WTC11 (cell line): ENCODE measurements around the gene TEC. TPM values are rescaled to one million over a fixed set of nuclear protein-coding genes. Genes with fewer than 3 reads are reported as not detected.

ENCODE experiments used
- ATAC-seq: fragments of 200-7000 bp; cut with Tn5 transposase; 2 replicates; pipeline ENCODE4 v1.10.0; 2021; ENCODE audit warnings: mild to moderate bottlenecking, moderate library complexity
- CTCF ChIA-PET: fragments of 300-600 bp; sonication (Branson Sonifier 250); formaldehyde crosslinking; loops from one replicate; lab custom pipeline; 2021; ENCODE audit warnings: antibody characterized with exemption; lab: Charles Lee
- POLR2A ChIA-PET: fragments of 350-600 bp; sonication (Branson Sonifier 250); formaldehyde crosslinking; loops from one replicate; lab custom pipeline; 2021; ENCODE audit warnings: antibody characterized with exemption; lab: Charles Lee
- DNase-seq: peaks from one replicate; pipeline ENCODE4 v3.0.0; 2021; ENCODE audit warnings: low spot score
- H3K27ac Mint-ChIP-seq: 2 replicates; pipeline ENCODE4 v1.8.0; 2021; ENCODE audit warnings: mixed read lengths
- H3K27me3 Mint-ChIP-seq: 2 replicates; pipeline ENCODE4 v1.8.0; 2021; ENCODE audit warnings: low read depth, mild to moderate bottlenecking, moderate library complexity, mixed read lengths
- H3K36me3 Mint-ChIP-seq: 2 replicates; pipeline ENCODE4 v1.8.0; 2021; ENCODE audit warnings: mixed read lengths
- H3K4me1 Mint-ChIP-seq: 2 replicates; pipeline ENCODE4 v1.8.0; 2022; ENCODE audit warnings: mixed read lengths
- H3K4me3 Mint-ChIP-seq: 2 replicates; pipeline ENCODE4 v1.8.0; 2021; ENCODE audit warnings: mild to moderate bottlenecking, moderate library complexity, mixed read lengths
- H3K9me3 Mint-ChIP-seq: 2 replicates; pipeline ENCODE4 v1.8.0; 2021; ENCODE audit warnings: mixed read lengths
- AR ChIP-seq: fragments of 250-450 bp; sonication (Bioruptor Pico); IDR thresholded peaks from 2 replicates; pipeline ENCODE4 v1.9.0; 2021; ENCODE audit warnings: mild to moderate bottlenecking
- CDX4 ChIP-seq: fragments of 250-450 bp; sonication (Bioruptor Pico); IDR thresholded peaks from 2 replicates; pipeline ENCODE4 v1.9.0; 2021; ENCODE audit warnings: moderate library complexity, mild to moderate bottlenecking, inconsistent platforms, borderline replicate concordance
- E2F4 ChIP-seq: sonication (generic); formaldehyde crosslinking; IDR thresholded peaks from 2 replicates; pipeline ENCODE4 v1.8.1; 2022; ENCODE audit warnings: low read depth, mild to moderate bottlenecking, moderate library complexity, missing genetic modification reagents, borderline replicate concordance
- EMX1 ChIP-seq: fragments of 250-450 bp; sonication (Bioruptor Pico); IDR thresholded peaks from 2 replicates; pipeline ENCODE4 v1.8.0; 2021; ENCODE audit warnings: mild to moderate bottlenecking
- ERG ChIP-seq: fragments of 250-450 bp; sonication (Bioruptor Pico); IDR thresholded peaks from 2 replicates; pipeline ENCODE4 v1.8.0; 2021; ENCODE audit warnings: mild to moderate bottlenecking
- ETV6 ChIP-seq: sonication (generic); formaldehyde crosslinking; IDR thresholded peaks from 2 replicates; pipeline ENCODE4 v1.8.1; 2022; ENCODE audit warnings: mild to moderate bottlenecking, missing genetic modification reagents
- FOXK1 ChIP-seq: sonication (generic); formaldehyde crosslinking; IDR thresholded peaks from 2 replicates; pipeline ENCODE4 v1.8.0; 2022; ENCODE audit warnings: mild to moderate bottlenecking, moderate library complexity, missing genetic modification reagents
- FOXP1 ChIP-seq: sonication (generic); formaldehyde crosslinking; IDR thresholded peaks from 2 replicates; pipeline ENCODE4 v1.8.0; 2022; ENCODE audit warnings: missing genetic modification reagents, mild to moderate bottlenecking, moderate library complexity, borderline replicate concordance
- GABPB1 ChIP-seq: sonication (generic); formaldehyde crosslinking; IDR thresholded peaks from 2 replicates; pipeline ENCODE4 v1.8.1; 2023; ENCODE audit warnings: mild to moderate bottlenecking, missing genetic modification reagents
- MLX ChIP-seq: sonication (generic); formaldehyde crosslinking; IDR thresholded peaks from 2 replicates; pipeline ENCODE4 v1.8.1; 2023; ENCODE audit warnings: mild to moderate bottlenecking, missing genetic modification reagents, moderate library complexity
- MXD4 ChIP-seq: fragments of 250-450 bp; sonication (Bioruptor Pico); IDR thresholded peaks from 2 replicates; pipeline ENCODE4 v1.8.0; 2021; ENCODE audit warnings: mild to moderate bottlenecking, moderate library complexity, borderline replicate concordance
- NFYB ChIP-seq: sonication (generic); formaldehyde crosslinking; conservative IDR thresholded peaks from 2 replicates; pipeline ENCODE4 v1.8.0; 2022; ENCODE audit warnings: low read depth, missing genetic modification reagents
- NR2C2 ChIP-seq: sonication (generic); formaldehyde crosslinking; IDR thresholded peaks from 2 replicates; pipeline ENCODE4 v1.8.0; 2022; ENCODE audit warnings: mild to moderate bottlenecking, missing genetic modification reagents
- PRDM15 ChIP-seq: sonication (generic); formaldehyde crosslinking; IDR thresholded peaks from 2 replicates; pipeline ENCODE4 v1.8.0; 2022; ENCODE audit warnings: missing genetic modification reagents
- STAT6 ChIP-seq: sonication (generic); formaldehyde crosslinking; conservative IDR thresholded peaks from 2 replicates; pipeline ENCODE4 v1.8.1; 2023; ENCODE audit warnings: mild to moderate bottlenecking, low read depth, missing genetic modification reagents, moderate library complexity
- ZNF121 ChIP-seq: sonication (generic); formaldehyde crosslinking; IDR thresholded peaks from 2 replicates; pipeline ENCODE4 v1.8.0; 2023; ENCODE audit warnings: missing genetic modification reagents
- ZNF138 ChIP-seq: sonication (generic); formaldehyde crosslinking; conservative IDR thresholded peaks from 2 replicates; pipeline ENCODE4 v1.8.1; 2022; ENCODE audit warnings: mild to moderate bottlenecking, moderate library complexity, missing genetic modification reagents
- ZNF281 ChIP-seq: sonication (generic); formaldehyde crosslinking; IDR thresholded peaks from 2 replicates; pipeline ENCODE4 v1.8.0; 2023; ENCODE audit warnings: mild to moderate bottlenecking, missing genetic modification reagents
- ZNF396 ChIP-seq: fragments of 250-450 bp; sonication (Bioruptor Pico); IDR thresholded peaks from 2 replicates; pipeline ENCODE4 v1.8.0; 2021; ENCODE audit warnings: mild to moderate bottlenecking, moderate library complexity, borderline replicate concordance
- total RNA-seq: library from RNA; stranded (reverse); gene quantifications from 3 replicates; pipeline ENCODE4 v1.2.3, GENCODE V29; 2021

TEC gene
- total RNA-seq, 1 experiment from 2014 or later: 8.8 TPM

GRCh38 chr4:48296365-48296764 lies 26.7 kb upstream of the TEC start:
- Mint-ChIP-seq H3K9me3 (peaks cover 14% of the 10 kb centered on the region), H3K27me3 (no peaks in the 10 kb centered on the region), H3K36me3 (peaks cover 12% of the 10 kb centered on the region), H3K4me3 (no peak overlapping the region), H3K4me1 (peaks cover 3% of the 10 kb centered on the region), H3K27ac (no peak overlapping the region)
- peak; percentile 80 for ATAC-seq
- ChIA-PET POLR2A (no interaction called here), CTCF (interaction anchor here (0.7 to 1.9 kb wide), 3 partner anchors 21 to 169 kb away, joined by 3 to 7 read pairs (median 4); partner anchors contain the start of gene SLAIN2)
- DNase-seq: no peak
- TF ChIP-seq ZNF121: no peak
- TF ChIP-seq ERG (CRISPR knock-in tag): no peak
- no peak for TF ChIP-seq FOXP1 (CRISPR knock-in tag)
- no peak for TF ChIP-seq EMX1
- TF ChIP-seq MLX (CRISPR knock-in tag): no peak
- TF ChIP-seq FOXK1 (CRISPR knock-in tag): no peak
- TF ChIP-seq ETV6 (CRISPR knock-in tag): no peak
- no peak for TF ChIP-seq PRDM15 (CRISPR knock-in tag)
- TF ChIP-seq GABPB1 (CRISPR knock-in tag): no peak
- TF ChIP-seq NR2C2 (CRISPR knock-in tag): no peak
- no peak for TF ChIP-seq CDX4 (CRISPR knock-in tag)
- no peak for TF ChIP-seq ZNF281 (CRISPR knock-in tag)
- TF ChIP-seq NFYB (CRISPR knock-in tag): no peak
- TF ChIP-seq ZNF138 (CRISPR knock-in tag): no peak
- no peak for TF ChIP-seq E2F4

- CTCF ChIA-PET: no interaction called here
- no peaks in the 10 kb centered on the region for H3K27me3 Mint-ChIP-seq
- peaks cover 15% of the 10 kb centered on the region for H3K36me3 Mint-ChIP-seq
- POLR2A ChIA-PET: no interaction called here
- no peak overlapping the region for H3K27ac Mint-ChIP-seq
- peaks cover 17% of the 10 kb centered on the region for H3K9me3 Mint-ChIP-seq
- peaks cover 3% of the 10 kb centered on the region for H3K4me1 Mint-ChIP-seq
- ATAC-seq (no peak), DNase-seq (no peak)
- H3K4me3 Mint-ChIP-seq: no peak overlapping the region
- no peak for TF ChIP-seq AR
- TF ChIP-seq EMX1: no peak
- no peak for TF ChIP-seq STAT6 (CRISPR knock-in tag)
- no peak for TF ChIP-seq FOXP1 (CRISPR knock-in tag)
- TF ChIP-seq ZNF396: no peak
- TF ChIP-seq MXD4 (CRISPR knock-in tag): no peak
- TF ChIP-seq NR2C2 (CRISPR knock-in tag): no peak
Measured at GRCh38 chr4:48295116-48295515, 25.5 kb upstream of the TEC start.
